GM10266 (cell line): Measurements from ENCODE around the gene VPS41.

Source experiments
- DNase-seq: peaks from one replicate; pipeline ENCODE4 v3.0.0; 2012; ENCODE audit errors: extremely low spot score
- TF ChIP-seq, protein P1 (sequence below): IDR thresholded peaks from 2 replicates; pipeline ENCODE4 v1.5.1; 2012; ENCODE audit warnings: mild to moderate bottlenecking, low read depth; ENCODE audit not compliant: control insufficient read depth, insufficient read depth; ENCODE audit errors: missing control alignments

The VPS41 gene

DNA sequence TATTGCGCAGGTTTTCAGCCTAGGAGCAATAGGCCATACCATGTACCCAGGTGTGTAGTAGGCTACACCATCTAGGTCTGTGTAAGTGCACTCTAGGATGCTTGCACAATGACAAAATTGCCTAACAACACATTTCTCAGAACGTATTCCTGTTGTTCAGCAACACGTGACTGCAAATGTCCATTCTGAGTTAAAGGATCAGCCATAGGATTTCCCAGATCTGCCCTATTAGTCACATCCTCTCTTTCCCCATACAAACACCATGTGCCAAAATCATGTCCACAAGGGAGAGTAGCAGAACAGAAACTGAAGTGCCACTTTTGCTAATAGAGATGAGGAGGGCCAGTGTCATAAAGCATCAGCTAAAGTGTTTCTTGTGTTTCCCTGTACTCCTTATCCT, 235.2 kb downstream of the VPS41 start:
- no peak for DNase-seq
- TF ChIP-seq, protein P1, sequence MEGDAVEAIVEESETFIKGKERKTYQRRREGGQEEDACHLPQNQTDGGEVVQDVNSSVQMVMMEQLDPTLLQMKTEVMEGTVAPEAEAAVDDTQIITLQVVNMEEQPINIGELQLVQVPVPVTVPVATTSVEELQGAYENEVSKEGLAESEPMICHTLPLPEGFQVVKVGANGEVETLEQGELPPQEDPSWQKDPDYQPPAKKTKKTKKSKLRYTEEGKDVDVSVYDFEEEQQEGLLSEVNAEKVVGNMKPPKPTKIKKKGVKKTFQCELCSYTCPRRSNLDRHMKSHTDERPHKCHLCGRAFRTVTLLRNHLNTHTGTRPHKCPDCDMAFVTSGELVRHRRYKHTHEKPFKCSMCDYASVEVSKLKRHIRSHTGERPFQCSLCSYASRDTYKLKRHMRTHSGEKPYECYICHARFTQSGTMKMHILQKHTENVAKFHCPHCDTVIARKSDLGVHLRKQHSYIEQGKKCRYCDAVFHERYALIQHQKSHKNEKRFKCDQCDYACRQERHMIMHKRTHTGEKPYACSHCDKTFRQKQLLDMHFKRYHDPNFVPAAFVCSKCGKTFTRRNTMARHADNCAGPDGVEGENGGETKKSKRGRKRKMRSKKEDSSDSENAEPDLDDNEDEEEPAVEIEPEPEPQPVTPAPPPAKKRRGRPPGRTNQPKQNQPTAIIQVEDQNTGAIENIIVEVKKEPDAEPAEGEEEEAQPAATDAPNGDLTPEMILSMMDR: no peak
